Endothelial cell of umbilical vein (primary cell): ENCODE results near the gene HSPA6.
"Not testable (repeated sequence)": the region's sequence is repeated elsewhere in the genome, so short reads cannot be mapped to it uniquely, and the experiment has no call there.

Experiments
- EZH2 ChIP-seq: IDR thresholded peaks from 2 replicates; pipeline ENCODE4 v1.6.1; 2012; ENCODE audit warnings: borderline replicate concordance, low read depth, mild to moderate bottlenecking, moderate library complexity, low read length, inconsistent platforms; ENCODE audit not compliant: severe bottlenecking
- GATA2 ChIP-seq: IDR thresholded peaks from 2 replicates; pipeline ENCODE4 v1.7.0; 2011; ENCODE audit warnings: low read depth, mild to moderate bottlenecking, moderate library complexity, mixed read lengths, low read length; ENCODE audit not compliant: insufficient read length, insufficient read depth
- POLR2A ChIP-seq: IDR thresholded peaks from 2 replicates; pipeline ENCODE4 v1.6.1; 2012; ENCODE audit warnings: low read depth, mild to moderate bottlenecking, control low read depth, low read length
- TF ChIP-seq, protein P1 (sequence below), 2 donors: IDR thresholded peaks; 1 replicate in 1 of 2; 2 replicates in 1 of 2; pipeline ENCODE4 v1.5.1; 2011; ENCODE audit warnings: low read length in 2 of 2, mild to moderate bottlenecking in 2 of 2, moderate library complexity in 2 of 2, control low read depth in 1 of 2, inconsistent platforms in 1 of 2, low read depth in 1 of 2; ENCODE audit not compliant: insufficient read depth in 1 of 2; ENCODE audit errors: extremely low read depth in 1 of 2

DNA sequence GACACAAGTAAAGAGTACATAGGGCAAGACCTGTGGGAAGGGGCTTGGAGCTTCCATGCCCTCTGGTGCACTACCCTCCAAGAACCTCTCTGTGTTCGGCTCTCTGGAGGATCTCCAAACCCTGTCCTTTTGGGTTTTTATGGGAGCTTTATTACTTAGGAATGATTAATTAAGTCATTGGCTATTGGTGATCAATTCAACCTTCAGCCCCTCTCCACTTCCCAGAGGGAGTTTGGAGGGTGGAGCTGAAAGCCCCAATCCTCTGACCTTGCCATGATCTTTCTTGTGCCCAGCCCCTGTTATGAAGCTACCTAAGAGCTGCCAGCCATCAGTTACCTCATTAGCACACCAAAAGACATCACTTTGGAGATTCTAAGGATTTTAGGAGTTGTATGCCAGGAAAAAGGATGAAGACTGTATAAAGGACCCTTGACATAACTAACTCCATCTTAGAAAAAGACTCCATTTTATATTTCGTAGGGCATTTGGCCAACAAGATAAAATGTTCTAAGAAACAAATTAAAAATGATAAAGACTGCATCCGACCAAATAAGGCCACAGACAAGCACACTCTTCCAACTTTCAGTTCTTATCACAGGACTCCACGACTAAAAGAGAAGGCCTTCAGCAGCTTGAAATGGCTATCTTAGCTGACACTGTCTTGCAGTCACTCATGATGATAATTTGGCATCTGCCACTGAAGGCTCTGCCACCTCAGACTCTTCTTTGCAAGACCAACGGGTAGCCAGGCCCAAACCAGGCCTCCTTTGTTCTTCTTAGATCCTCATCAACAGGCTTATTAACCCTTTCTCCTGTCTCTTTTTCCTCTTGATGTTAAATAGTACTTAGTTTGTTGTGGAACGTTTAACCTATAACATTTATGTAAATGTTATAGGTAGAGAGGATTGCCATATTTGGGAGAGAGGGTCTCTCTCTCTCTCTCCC lies 33.4 kb downstream of the HSPA6 start:
- TF ChIP-seq, protein P1, sequence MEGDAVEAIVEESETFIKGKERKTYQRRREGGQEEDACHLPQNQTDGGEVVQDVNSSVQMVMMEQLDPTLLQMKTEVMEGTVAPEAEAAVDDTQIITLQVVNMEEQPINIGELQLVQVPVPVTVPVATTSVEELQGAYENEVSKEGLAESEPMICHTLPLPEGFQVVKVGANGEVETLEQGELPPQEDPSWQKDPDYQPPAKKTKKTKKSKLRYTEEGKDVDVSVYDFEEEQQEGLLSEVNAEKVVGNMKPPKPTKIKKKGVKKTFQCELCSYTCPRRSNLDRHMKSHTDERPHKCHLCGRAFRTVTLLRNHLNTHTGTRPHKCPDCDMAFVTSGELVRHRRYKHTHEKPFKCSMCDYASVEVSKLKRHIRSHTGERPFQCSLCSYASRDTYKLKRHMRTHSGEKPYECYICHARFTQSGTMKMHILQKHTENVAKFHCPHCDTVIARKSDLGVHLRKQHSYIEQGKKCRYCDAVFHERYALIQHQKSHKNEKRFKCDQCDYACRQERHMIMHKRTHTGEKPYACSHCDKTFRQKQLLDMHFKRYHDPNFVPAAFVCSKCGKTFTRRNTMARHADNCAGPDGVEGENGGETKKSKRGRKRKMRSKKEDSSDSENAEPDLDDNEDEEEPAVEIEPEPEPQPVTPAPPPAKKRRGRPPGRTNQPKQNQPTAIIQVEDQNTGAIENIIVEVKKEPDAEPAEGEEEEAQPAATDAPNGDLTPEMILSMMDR (IDR thresholded peaks at IDR 0.05; ENCODE audit: extremely low read depth in 1 of 2, insufficient read depth in 1 of 2, low read depth in 1 of 2, low read length in 2 of 2), result not testable (repeated sequence)
- not testable (repeated sequence) for TF ChIP-seq EZH2, POLR2A, GATA2
